Endothelial cell of umbilical vein (primary cell): Measurements from ENCODE around the gene TSPAN4. TPM values are rescaled to one million over a fixed set of nuclear protein-coding genes. Genes with fewer than 3 reads are reported as not detected.

Source experiments
- BruUV-seq: library from RNA; stranded (reverse); fragments of 400-500 nt; replicated peaks from 2 replicates; lab custom pipeline; 2021; lab: Mats Ljungman, UMichigan
- CTCF ChIA-PET: fragments of 300-600, 350-600 bp; sonication (Branson Sonifier 250); formaldehyde crosslinking; loops from one replicate; lab custom pipeline; 2021; ENCODE audit warnings: antibody characterized with exemption, inconsistent platforms; lab: Charles Lee
- POLR2A ChIA-PET: fragments of 300-600, 350-600 bp; sonication (Branson Sonifier 250); formaldehyde crosslinking; loops from one replicate; lab custom pipeline; 2021; ENCODE audit warnings: antibody characterized with exemption, inconsistent platforms; lab: Charles Lee
- DNase-seq: peaks from one replicate; pipeline ENCODE4 v3.0.0-alpha.2; 2011; ENCODE audit warnings: low read depth, low spot score
- FAIRE-seq: peaks from 2 replicates; lab custom pipeline; 2011; peaks lifted over from hg19 to GRCh38; lab: Jason Lieb, UNC
- H2AFZ ChIP-seq: 2 replicates; pipeline ENCODE4 v1.6.0; 2012; ENCODE audit warnings: low read depth, low read length, control low read depth, inconsistent platforms
- H3K27ac ChIP-seq: 2 replicates; pipeline ENCODE4 v1.5.1; 2011; ENCODE audit warnings: low read depth, mild to moderate bottlenecking, control low read depth, low read length, moderate library complexity; ENCODE audit not compliant: insufficient read depth
- H3K27me3 ChIP-seq, 2 experiments: 2 replicates each; pipeline versions ENCODE4 v1.6.0 to v1.6.1; 2011; ENCODE audit warnings: low read length in 2 of 2, mixed read lengths in 1 of 2; ENCODE audit not compliant: control insufficient read depth in 2 of 2, insufficient read depth in 2 of 2
- H3K36me3 ChIP-seq, 2 experiments: 2 replicates in 1 of 2; 3 replicates in 1 of 2; pipeline ENCODE4 v1.5.1; 2011; ENCODE audit warnings: low read length in 2 of 2, mild to moderate bottlenecking in 1 of 2, moderate library complexity in 1 of 2; ENCODE audit not compliant: control insufficient read depth in 2 of 2, insufficient read depth in 2 of 2; ENCODE audit errors: extremely low read depth in 1 of 2
- H3K4me1 ChIP-seq: 3 replicates; pipeline ENCODE4 v1.5.1; 2011; ENCODE audit warnings: mild to moderate bottlenecking, low read length; ENCODE audit not compliant: control insufficient read depth, insufficient read depth; ENCODE audit errors: extremely low read depth
- H3K4me2 ChIP-seq: 2 replicates; pipeline ENCODE4 v1.6.1; 2011; ENCODE audit warnings: low read length, control low read depth, mixed read lengths; ENCODE audit not compliant: insufficient read depth
- H3K4me3 ChIP-seq, 3 experiments: fragments of 200-600 bp in 1 of 3; sonication (generic), shearing (Covaris generic) in 1 of 3; replicated peaks in 1 of 3; 2 replicates each; pipeline ENCODE4 v1.5.1; 2011 to 2016; ENCODE audit warnings: control low read depth in 3 of 3, low read length in 3 of 3, mild to moderate bottlenecking in 2 of 3, inconsistent platforms in 1 of 3, low read depth in 1 of 3, moderate library complexity in 1 of 3; ENCODE audit not compliant: insufficient read depth in 1 of 3
- H3K79me2 ChIP-seq: 2 replicates; pipeline ENCODE4 v1.6.0; 2012; ENCODE audit warnings: low read length, inconsistent platforms; ENCODE audit not compliant: control insufficient read depth, insufficient read depth
- H3K9ac ChIP-seq: replicated peaks from 2 replicates; pipeline ENCODE3; 2011; ENCODE audit warnings: low read length, control low read depth; ENCODE audit not compliant: insufficient read depth; ENCODE audit errors: extremely low read depth
- H3K9me1 ChIP-seq: replicated peaks from 3 replicates; pipeline ENCODE4 v1.6.0; 2011; ENCODE audit warnings: mild to moderate bottlenecking, low read length; ENCODE audit not compliant: control insufficient read depth, insufficient read depth; ENCODE audit errors: extremely low read depth
- H3K9me3 ChIP-seq: replicated peaks from 2 replicates; pipeline ENCODE4 v1.5.1; 2012; ENCODE audit warnings: low read length, inconsistent platforms; ENCODE audit not compliant: control insufficient read depth, insufficient read depth
- H4K20me1 ChIP-seq: replicated peaks from 2 replicates; pipeline ENCODE3; 2011; ENCODE audit warnings: mild to moderate bottlenecking, low read length; ENCODE audit not compliant: control insufficient read depth, insufficient read depth; ENCODE audit errors: extremely low read depth
- FOS ChIP-seq: IDR thresholded peaks from 2 replicates; pipeline ENCODE4 v1.6.1; 2011; ENCODE audit warnings: mild to moderate bottlenecking, low read length, moderate library complexity, borderline replicate concordance; ENCODE audit not compliant: insufficient read depth
- JUN ChIP-seq: IDR thresholded peaks from 2 replicates; pipeline ENCODE4 v1.6.1; 2011; ENCODE audit warnings: borderline replicate concordance, low read depth; ENCODE audit not compliant: insufficient read length, insufficient read depth
- MYC ChIP-seq: IDR thresholded peaks from one replicate; pipeline ENCODE4 v1.6.1; 2011; ENCODE audit warnings: mild to moderate bottlenecking, low read depth, low read length
- POLR2A ChIP-seq: IDR thresholded peaks from 2 replicates; pipeline ENCODE4 v1.6.1; 2012; ENCODE audit warnings: low read depth, mild to moderate bottlenecking, control low read depth, low read length
- dilution Hi-C: fragments of 300-500 bp; cut with MboI; formaldehyde crosslinking; loops from one replicate; pipeline ENCODE4 v1.15.0; 2019; ENCODE audit warnings: low sequenced_read_pairs; ENCODE audit not compliant: extremely low pct_ligation_motif_present
- intact Hi-C: fragments of 100-400 bp; cut with micrococcal nuclease; formaldehyde crosslinking; loops from one replicate; pipeline ENCODE4 v1.10.0; 2022
- polyA plus RNA-seq, 4 experiments: library from polyadenylated mRNA; depleted of rRNA in 3 of 4; stranded (reverse) in 3 of 4; unstranded in 1 of 4; fragments of >200 nt; gene quantifications; 2 replicates each; pipeline versions ENCODE4 v1.2.1 to v1.2.3, GENCODE V29; 2011 to 2012; ENCODE audit warnings: missing spikeins in 1 of 4
- total RNA-seq: library from RNA; stranded (reverse); gene quantifications from 2 replicates; pipeline ENCODE4 v1.2.3, GENCODE V29; 2021

Gene TSPAN4
- total and polyA plus RNA-seq, 2 donors (not counting 3 experiments of a cell fraction or from before 2014, with no cell fraction given), result 114 to 199 TPM

- H4K20me1 ChIP-seq, result no peaks in the 10 kb centered on the region
- no peaks in the 10 kb centered on the region for H3K79me2 ChIP-seq
- peaks cover 0 to 3% of the 10 kb centered on the region in 2 experiments for H3K36me3 ChIP-seq
- intact Hi-C loops, result no loop called here
- no peak overlapping the region for H3K9ac ChIP-seq
- no peak for DNase-seq
- no peak overlapping the region for H3K27ac ChIP-seq
- no peaks in the 10 kb centered on the region for H3K9me1 ChIP-seq
- TF ChIP-seq JUN (no peak), POLR2A (no peak)
- dilution Hi-C loops, result no loop called here
- H3K4me2 ChIP-seq, result no peak overlapping the region
- H3K4me3 ChIP-seq, result no peak overlapping the region
- no peak overlapping the region for H2AFZ ChIP-seq
- ChIA-PET CTCF (interaction anchor here (1.4 kb wide), 1 partner anchor 28 kb away, joined by 4 read pairs; no protein-coding TSS in a partner anchor), POLR2A (no interaction called here)
- no TSS peak for BruUV-seq
- H3K9me3 ChIP-seq, result no peaks in the 10 kb centered on the region
- no peaks in the 10 kb centered on the region for H3K27me3 ChIP-seq
- no peaks in the 10 kb centered on the region for H3K4me1 ChIP-seq
- FAIRE-seq, result no peak
Measured at GRCh38 chr11:876545-876944, 33.9 kb downstream of the TSPAN4 start.

DNA sequence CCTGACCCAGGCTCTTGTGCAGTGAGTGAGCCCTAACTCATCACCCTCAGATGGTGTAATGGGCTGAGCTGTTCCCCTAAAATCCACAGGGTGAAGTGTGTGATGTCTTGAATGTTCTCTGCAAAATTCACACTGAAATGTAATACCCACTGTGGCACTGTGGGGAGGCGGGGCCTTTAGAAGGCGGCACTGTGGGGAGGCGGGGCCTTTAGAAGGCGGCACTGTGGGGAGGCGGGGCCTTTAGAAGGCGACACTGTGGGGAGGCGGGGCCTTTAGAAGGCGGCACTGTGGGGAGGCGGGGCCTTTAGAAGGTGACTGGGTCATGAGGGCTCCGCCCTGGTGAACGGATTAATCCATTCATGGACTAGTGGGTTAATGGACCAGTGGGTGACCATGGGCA, 34.9 kb downstream of the TSPAN4 start:
- Histone ChIP-seq H3K4me3 (no peak overlapping the region), H4K20me1 (no peaks in the 10 kb centered on the region), H2AFZ (no peak overlapping the region), H3K4me2 (no peak overlapping the region), H3K9ac (no peak overlapping the region), H3K4me1 (no peaks in the 10 kb centered on the region), H3K79me2 (no peaks in the 10 kb centered on the region), H3K27ac (no peak overlapping the region), H3K27me3 (no peaks in the 10 kb centered on the region), H3K9me1 (no peaks in the 10 kb centered on the region), H3K36me3 (peaks cover 0 to 3% of the 10 kb centered on the region in 2 experiments), H3K9me3 (no peaks in the 10 kb centered on the region)
- DNase-seq (no peak), FAIRE-seq (no peak)
- CTCF ChIA-PET, result interaction anchor here (1.4 kb wide), 1 partner anchor 29 kb away, joined by 4 read pairs; no protein-coding TSS in a partner anchor
- no TSS peak for BruUV-seq
- POLR2A ChIA-PET, result no interaction called here
- dilution Hi-C loops, result no loop called here
- intact Hi-C loops, result no loop called here
- TF ChIP-seq MYC (no peak), FOS (no peak)
